Measurements from ENCODE around the gene SPRR2A. TPM values are rescaled to one million over a fixed set of nuclear protein-coding genes. Genes with fewer than 3 reads are reported as not detected.
"Not testable (repeated sequence)": the region's sequence is repeated elsewhere in the genome, so short reads cannot be mapped to it uniquely, and the experiment has no call there.

SPRR2A gene
- total RNA-seq, 1 donor from 2014 or later = 1.3 TPM

- H3K27me3 ChIP-seq (ENCODE audit: control insufficient read depth, insufficient read depth, low read length) = no peaks in the 10 kb centered on the region
- DNase-seq (ENCODE audit: low read depth) = peak; percentile 13
- no peaks in the 10 kb centered on the region for H3K36me3 ChIP-seq (ENCODE audit: control insufficient read depth, insufficient read depth, low read length)
- TF ChIP-seq, protein P1, sequence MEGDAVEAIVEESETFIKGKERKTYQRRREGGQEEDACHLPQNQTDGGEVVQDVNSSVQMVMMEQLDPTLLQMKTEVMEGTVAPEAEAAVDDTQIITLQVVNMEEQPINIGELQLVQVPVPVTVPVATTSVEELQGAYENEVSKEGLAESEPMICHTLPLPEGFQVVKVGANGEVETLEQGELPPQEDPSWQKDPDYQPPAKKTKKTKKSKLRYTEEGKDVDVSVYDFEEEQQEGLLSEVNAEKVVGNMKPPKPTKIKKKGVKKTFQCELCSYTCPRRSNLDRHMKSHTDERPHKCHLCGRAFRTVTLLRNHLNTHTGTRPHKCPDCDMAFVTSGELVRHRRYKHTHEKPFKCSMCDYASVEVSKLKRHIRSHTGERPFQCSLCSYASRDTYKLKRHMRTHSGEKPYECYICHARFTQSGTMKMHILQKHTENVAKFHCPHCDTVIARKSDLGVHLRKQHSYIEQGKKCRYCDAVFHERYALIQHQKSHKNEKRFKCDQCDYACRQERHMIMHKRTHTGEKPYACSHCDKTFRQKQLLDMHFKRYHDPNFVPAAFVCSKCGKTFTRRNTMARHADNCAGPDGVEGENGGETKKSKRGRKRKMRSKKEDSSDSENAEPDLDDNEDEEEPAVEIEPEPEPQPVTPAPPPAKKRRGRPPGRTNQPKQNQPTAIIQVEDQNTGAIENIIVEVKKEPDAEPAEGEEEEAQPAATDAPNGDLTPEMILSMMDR (IDR thresholded peaks at IDR 0.05; ENCODE audit: insufficient read depth, low read length, severe bottlenecking) = no peak
- FAIRE-seq = no peak
- H3K4me3 ChIP-seq (ENCODE audit: low read depth, low read length) = no peak overlapping the region
Measured at GRCh38 chr1:153058154-153058553, 842 bp upstream of the SPRR2A start.

GRCh38 chr1:153056111-153056510, 1.2 kb downstream of the SPRR2A start:
- FAIRE-seq; H3K4me3 ChIP-seq (ENCODE audit: low read depth, low read length); H3K36me3 ChIP-seq (ENCODE audit: control insufficient read depth, insufficient read depth, low read length); DNase-seq (ENCODE audit: low read depth); H3K27me3 ChIP-seq (ENCODE audit: control insufficient read depth, insufficient read depth, low read length): not testable (repeated sequence)

- no peak for FAIRE-seq
- Histone ChIP-seq H3K27me3 (ENCODE audit: control insufficient read depth, insufficient read depth, low read length) (no peaks in the 10 kb centered on the region), H3K4me3 (ENCODE audit: low read depth, low read length) (no peak overlapping the region), H3K36me3 (ENCODE audit: control insufficient read depth, insufficient read depth, low read length) (no peaks in the 10 kb centered on the region)
- TF ChIP-seq, protein P1 (IDR thresholded peaks at IDR 0.05; ENCODE audit: insufficient read depth, low read length, severe bottlenecking) = no peak
- no peak for DNase-seq (ENCODE audit: low read depth)
Measured at GRCh38 chr1:153049211-153049610, 8.1 kb downstream of the SPRR2A start.

DNA sequence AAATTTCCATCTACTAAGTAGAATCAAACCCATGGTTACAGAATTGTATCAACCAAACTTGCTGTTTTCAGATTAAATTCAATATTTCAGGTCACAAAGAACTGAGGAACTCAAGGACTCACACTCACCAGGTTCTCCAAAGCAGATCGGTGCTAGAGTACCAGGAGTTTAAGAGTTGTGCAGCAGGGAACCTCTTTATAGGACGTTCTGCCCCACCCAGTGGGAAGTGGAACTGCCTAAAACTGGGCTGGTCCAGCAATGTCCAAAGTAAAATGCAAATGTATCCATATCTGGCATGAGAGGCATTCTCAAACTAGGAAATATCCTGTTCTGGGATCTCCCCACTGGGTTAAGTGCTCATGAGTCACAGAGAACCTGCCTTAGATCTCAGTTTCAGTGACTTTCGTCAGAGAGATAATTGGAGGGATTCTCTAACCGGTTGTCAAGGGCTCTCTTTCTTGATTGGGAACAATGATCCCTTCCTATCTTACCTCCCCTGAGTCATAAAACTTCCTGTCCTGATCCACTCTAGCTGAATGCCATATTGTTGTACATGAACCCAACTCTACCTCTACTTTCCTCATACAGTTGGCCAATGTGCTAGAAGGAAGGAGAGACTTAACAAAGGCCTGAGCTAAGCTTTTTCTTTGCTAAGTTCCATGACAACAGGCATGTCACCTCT, 16.2 kb downstream of the SPRR2A start, which contains the start of gene SPRR2D:
Gene SPRR2D, minus strand, starts transcription at position 171 of the 682 bp plus-strand sequence. CDS start 774 bp downstream, outside the sequence.
- H3K36me3 ChIP-seq (ENCODE audit: control insufficient read depth, insufficient read depth, low read length) = no peaks in the 10 kb centered on the region
- TF ChIP-seq, protein P1 (IDR thresholded peaks at IDR 0.05; ENCODE audit: insufficient read depth, low read length, severe bottlenecking) = no peak
- FAIRE-seq (no peak), DNase-seq (ENCODE audit: low read depth) (peak; percentile 68)
- H3K4me3 ChIP-seq (ENCODE audit: low read depth, low read length) = no peak within 1 kb of the TSS
- H3K27me3 ChIP-seq (ENCODE audit: control insufficient read depth, insufficient read depth, low read length) = no peaks in the 10 kb centered on the region

DNA sequence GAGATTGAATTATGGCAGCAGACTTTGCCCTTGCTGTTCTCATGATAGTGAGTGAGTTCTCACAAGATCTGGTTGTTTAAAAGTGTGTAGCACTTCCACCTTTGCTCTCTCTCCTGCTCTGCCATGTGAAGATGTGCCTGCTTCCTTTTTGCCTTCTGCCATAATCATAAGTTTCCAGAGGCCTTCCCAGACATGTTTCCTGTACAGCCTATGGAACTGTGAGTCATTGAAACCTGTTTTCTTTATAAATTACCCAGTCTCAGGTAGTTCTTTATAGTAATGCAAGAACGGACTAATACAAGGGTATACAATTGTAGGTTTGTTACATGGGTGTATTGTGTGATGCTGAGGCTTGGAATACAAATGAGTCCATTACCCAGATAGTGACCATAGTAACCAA, 22.1 kb downstream of the SPRR2A start:
- Histone ChIP-seq H3K4me3 (ENCODE audit: low read depth, low read length) (no peak overlapping the region), H3K36me3 (ENCODE audit: control insufficient read depth, insufficient read depth, low read length) (no peaks in the 10 kb centered on the region), H3K27me3 (ENCODE audit: control insufficient read depth, insufficient read depth, low read length) (no peaks in the 10 kb centered on the region)
- DNase-seq (ENCODE audit: low read depth) = peak; percentile 69
- TF ChIP-seq, protein P1 (IDR thresholded peaks at IDR 0.05; ENCODE audit: insufficient read depth, low read length, severe bottlenecking) = no peak
- no peak for FAIRE-seq

DNA sequence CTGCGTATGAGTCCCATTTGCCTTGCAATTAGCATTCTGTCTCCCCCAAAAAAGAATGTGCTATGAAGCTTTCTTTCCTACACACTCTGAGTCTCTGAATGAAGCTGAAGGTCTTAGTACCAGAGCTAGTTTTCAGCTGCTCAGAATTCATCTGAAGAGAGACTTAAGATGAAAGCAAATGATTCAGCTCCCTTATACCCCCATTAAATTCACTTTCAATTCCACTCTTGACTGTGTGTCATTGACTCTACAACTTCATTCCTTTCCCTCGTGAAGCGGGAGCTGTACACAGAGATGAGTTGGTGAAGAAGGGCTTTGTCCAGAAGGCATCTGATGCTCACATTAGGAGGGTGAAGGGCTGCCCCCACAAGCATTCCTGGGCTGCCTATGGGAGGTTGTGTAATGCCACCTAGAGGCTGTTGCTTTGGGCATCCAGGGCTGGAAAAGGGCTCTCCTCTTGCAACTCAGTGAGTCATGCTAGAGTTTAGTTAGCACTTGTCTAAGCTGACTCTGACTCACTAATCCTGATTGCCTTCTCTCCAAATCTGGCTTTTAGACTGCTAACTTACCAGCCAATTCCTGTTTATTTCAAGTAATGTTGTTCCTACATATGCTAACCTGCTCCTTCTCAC, 24.5 kb downstream of the SPRR2A start:
- TF ChIP-seq, protein P1 (IDR thresholded peaks at IDR 0.05; ENCODE audit: insufficient read depth, low read length, severe bottlenecking) = peak; percentile 69

More for the DNA sequence above, 24.5 kb downstream of the SPRR2A start:
- no peaks in the 10 kb centered on the region for H3K36me3 ChIP-seq (ENCODE audit: control insufficient read depth, insufficient read depth, low read length)
- no peaks in the 10 kb centered on the region for H3K27me3 ChIP-seq (ENCODE audit: control insufficient read depth, insufficient read depth, low read length)
- peak; percentile 96 for FAIRE-seq
- DNase-seq (ENCODE audit: low read depth) = peak; percentile 99
- H3K4me3 ChIP-seq (ENCODE audit: low read depth, low read length) = peak overlapping the region; percentile 39

Measured in bronchial epithelial cell (primary cell).